Activated naive CD4-positive, alpha-beta T cell treated with Interleukin-2 at 50 U/mL for 16 hours (primary cell): ENCODE results near the gene PLXDC2.

Source experiments
- DNase-seq: peaks from one replicate; pipeline ENCODE4 v3.0.0-alpha.2; 2020

Gene PLXDC2

DNA sequence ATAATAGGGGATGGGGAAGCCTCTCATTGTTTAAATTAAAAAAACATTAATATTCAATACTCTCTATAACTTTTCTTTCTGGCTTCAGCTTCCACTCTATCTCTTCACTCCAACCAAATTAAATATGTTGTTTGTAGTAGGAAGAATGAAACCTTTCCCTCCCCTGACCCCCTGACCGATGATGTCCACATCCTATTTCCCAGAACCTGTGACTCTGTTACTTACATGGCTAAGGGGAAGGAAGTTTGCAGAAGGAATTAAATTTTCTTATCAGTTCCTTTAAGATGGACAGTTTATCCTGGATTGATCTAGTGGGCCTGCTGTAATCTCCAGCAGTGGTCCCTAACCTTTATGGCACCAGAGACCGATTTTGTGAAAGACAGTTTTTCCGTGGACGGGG, 130.0 kb downstream of the PLXDC2 start:
- no peak for DNase-seq

DNA sequence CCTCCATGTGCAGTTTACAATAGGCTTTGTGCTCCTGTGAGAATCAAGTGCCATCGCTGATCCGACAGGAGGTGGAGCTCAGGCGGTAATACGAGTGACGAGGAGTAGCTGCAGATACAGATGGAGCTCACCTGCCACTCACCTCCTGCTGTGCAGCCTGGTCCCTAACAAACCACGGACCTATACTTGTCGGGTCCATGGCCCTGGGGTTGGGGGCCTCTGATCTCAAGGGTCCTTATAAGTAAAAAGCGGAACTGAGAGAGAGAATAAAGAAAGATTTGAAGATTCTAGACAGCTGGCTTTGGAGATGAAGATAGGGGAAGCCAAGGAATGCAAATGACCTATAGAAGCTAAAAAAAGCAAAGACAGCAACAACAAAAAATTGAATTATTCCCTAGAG, 130.6 kb downstream of the PLXDC2 start:
- DNase-seq: no peak

DNA sequence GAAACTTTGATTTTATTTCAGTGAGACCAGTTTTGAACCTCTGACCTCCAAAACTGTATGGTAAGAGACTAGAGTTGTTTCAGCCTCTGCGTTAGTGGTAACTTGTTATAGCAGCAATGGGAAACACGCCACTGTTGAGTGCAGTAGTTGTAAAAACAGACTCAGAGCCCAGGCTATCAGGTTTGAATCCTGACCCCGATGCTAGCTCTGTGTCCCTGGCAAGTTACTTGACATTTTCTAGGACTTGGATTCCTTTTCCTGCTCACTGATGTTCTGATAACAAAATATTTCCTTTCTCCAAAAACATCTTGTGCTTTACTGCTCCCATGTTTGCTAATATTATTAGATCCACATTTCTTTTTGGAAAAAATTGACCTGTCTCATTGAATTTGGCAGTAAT, 131.0 kb downstream of the PLXDC2 start:
- no peak for DNase-seq

DNA sequence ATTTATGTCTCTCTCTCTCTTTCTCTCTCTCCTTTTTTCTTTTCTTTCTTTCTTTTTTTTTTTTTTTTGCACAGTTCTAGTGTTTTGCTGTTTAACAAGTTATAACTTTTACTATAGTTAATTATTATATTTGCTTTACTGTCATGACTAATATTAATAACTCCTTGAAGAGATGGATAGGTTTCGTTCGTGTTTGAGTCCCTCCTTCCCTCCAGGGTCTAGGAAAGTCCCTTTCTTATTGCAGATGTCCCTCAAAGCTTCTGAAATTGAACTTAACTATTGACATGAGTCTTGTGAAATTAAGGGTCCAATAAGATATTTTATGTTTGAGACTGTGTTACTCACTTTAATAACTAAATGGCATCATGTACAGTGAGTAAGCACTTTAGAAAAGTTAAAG, 131.4 kb downstream of the PLXDC2 start:
- no peak for DNase-seq

DNA sequence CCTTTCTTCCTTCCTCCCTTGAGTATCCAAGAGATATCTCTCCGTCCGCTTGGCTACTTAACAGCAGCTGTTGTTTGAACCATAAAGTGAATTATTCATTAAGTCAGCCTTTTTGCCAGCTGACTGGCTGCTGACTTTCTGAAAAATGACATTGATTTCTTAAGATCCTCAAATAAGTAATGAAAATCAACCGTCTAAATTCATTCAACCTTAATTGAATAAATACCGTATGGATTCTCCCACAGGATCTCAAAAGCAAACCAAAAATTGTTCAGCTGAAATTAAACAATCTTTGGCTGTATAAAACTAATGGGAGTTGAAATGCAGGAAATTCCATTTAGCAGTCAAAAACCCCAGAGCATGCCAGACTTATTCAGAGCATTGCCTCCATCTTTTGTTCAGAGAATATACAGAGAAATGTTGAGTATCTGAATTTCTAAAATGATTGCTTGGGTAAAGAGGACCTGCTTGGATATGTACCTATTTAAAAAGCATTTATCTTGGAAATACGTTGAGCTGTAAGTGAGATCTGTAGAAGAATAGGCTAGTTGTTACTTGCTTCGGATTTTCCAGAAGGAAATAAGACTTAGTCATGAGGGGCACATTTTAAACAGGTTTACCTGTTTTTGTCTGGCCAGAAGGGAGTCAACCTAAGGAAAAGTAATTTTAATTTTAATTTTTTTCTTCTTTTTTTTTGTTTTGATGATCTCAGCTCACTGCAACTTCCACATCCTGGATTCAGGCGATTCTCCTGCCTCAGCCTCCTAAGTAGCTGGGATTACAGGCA, 136.2 kb downstream of the PLXDC2 start:
- DNase-seq: no peak

DNA sequence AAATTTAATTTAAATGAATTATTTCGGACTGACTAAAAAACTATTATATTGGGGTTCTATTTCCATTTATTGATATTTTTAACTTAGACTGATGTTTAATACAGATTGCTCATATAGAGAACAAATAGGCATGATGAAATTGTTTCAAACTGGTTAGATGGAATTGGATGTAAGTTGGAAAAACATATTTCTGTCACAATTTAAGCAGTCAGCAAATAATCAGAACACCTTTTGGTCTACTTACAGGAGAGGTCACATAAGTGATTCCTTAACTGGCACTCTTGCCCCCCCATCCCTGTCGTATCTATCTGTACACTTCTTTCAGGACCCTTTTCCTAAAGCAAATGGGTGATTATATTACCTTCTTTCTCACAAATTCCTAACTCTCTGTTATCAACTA, 138.4 kb downstream of the PLXDC2 start:
- DNase-seq: no peak

DNA sequence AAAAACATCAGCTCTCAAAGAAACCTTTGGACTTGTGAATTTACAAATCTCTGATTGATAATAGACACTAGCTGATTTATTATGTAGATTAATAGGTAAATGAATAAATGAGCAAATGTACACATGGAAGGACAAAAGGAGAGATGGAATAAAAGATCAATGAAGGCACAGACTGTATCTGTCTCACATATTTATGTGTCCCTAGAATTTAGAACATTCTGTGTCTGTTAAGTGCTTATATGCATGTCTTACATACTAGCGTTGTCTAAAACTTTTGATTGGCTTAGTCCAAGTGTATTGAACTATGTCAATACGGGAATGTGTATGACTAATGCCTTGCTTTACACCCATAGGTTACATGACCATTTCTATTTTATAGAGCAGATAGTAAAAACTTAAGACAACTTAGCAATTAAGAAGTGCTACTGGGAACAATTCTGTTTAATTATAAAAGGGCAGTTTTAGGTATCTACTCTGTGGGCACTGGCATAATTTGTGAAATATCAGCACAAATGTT, 140.3 kb downstream of the PLXDC2 start:
- DNase-seq: no peak

DNA sequence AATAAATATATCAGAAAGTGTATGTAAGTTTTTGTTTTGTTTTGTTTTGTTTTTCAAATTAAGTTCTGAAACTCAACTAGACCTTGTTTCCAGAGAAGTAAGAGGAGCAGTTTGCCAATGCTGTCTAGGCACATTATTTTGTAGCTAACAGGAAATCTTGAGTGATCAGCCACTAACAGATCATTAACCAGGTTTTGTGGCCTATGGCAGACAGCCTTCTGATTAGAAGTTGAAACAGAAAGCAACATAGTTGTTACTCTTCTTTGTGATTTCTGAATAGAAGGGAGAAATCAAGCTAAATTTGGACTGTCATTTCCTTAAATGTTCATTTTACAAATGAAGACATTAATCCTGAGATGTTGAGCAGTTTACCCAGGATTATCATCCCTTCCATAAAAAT, 142.6 kb downstream of the PLXDC2 start:
- no peak for DNase-seq

DNA sequence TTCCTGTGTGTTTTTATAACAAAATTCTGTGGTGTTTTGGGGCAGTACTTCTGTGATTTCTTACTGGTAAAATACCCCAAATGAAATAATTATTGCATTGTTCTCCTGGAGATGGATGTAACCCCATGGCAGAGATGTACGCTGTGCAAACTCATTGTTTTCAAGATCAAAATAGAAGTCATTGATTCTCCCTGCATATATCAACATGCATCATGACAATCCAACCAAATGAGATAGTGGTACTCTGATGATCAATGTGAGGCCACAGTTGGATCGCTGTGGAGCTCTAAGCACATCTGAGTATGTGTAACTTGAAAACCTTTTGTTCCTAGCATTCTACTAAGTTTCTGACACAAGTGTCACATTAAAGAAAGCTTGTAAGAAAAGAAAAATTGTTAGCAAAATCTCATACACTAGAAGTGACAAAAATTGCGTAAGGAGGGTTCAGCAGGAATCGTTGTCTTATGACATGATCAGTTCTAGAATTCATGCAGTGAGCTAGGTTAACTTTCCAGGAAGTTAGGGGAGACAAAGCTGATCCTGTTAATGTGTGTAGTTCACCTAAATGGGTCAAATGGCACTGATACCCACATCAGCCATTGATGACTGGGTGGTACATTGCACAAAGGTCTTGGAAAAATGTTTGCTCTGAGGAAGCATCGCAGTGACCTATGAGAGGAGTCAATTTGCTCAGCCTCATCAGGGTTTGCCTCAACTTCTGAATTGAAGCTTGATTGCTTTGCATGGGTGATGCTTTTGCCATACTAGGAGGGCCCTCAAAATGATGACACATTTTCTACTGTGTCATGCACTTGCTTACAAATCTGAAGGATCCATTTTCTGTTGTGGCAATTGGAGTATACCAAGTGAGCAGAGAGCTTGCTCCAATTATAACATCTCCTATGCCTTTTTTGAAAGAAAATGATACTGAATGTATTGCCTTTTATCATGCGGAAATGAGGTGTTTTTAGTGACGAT, 145.1 kb downstream of the PLXDC2 start:
- DNase-seq: no peak

DNA sequence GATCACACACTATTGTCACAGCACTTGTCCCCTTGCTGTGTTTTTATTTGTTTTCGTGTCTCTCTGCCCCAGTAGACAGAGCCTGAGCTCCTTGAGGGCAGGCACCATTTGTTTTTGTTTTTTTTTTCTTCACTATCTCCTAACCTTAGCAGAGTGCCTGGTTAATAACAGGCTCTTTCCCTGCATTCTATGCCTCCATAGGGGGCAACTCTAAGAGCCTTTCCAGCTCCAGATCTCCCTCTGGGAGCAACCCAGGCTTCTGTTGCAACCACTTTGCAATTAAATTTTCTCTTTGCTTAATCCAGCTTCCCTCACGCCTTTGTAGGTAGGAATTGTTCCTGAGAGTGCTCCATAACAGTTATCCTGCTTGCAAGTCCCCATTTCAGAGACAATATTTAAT, 148.4 kb downstream of the PLXDC2 start:
- DNase-seq: no peak

DNA sequence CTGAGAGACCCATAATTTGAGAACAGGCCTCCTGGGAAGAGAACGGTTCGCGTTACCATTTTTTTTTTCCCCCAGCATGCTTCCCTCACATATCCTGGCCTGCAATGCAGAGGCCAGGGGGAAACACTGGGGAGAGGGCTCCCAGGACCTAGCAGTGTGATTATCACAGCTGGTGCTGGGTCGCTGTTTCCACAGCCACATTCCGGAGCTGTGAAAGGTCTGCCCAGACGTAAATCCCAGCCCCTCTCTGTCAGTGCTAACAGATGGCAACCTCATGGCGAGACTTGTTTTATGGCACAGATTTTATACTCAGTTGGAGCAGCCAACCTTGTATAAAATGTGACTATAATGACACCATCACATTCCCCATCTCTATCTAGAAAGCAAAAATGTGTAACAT, 150.5 kb downstream of the PLXDC2 start:
- no peak for DNase-seq

DNA sequence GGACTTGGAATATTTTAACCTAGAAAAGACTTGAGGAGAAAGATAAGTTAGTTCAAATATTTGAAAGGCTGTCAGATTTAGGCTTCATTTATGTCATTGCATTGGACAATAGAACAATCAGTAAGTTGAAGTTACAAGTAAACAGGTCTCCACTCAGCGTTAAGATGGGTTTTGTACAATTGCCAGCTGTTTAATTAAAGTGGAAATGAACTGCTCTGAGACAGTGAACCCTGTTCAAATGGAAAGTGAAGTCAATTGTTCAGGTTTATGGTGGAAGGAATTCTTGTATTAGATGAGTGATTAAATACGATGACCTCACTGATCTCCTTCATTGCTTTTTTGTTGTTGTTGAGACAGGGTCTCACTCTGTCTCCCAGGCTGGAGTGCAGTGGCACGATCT, 151.7 kb downstream of the PLXDC2 start:
- DNase-seq: no peak

DNA sequence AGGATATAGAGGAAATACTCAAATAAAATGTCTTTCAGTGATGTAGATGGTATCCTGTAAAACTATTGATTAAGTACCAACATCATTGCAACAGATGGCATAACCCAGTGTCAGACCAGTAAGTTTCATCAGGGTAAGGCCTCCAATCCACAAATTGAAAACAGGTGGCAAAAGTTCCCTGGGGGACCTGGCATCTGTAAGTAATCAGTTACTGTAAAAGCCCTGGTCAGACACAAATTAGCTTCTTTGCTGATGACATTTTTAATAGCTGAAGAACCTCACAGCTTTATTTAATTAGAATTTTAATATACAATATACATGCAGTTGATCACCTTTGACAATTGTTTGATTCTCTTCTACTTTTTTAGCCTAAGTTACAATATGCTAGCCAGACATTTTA, 152.5 kb downstream of the PLXDC2 start:
- no peak for DNase-seq

DNA sequence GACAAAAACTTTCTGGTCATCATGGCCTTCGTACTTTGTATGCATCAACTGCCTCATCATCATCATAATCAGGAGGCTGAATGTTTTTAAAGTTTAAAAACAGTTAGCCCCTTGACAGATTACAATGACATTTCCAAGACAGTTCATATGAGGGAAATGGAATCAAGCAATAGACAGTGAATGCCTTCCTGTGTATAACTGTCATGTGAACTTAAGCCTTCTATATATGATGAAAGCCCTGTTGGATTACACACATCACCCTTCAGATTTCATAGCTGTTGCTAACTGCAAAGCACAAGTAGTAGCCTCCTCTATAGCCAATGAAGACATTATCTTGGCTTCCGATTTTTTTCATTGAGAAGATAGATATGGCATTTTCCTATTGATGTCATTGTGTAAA, 154.0 kb downstream of the PLXDC2 start:
- DNase-seq: no peak

DNA sequence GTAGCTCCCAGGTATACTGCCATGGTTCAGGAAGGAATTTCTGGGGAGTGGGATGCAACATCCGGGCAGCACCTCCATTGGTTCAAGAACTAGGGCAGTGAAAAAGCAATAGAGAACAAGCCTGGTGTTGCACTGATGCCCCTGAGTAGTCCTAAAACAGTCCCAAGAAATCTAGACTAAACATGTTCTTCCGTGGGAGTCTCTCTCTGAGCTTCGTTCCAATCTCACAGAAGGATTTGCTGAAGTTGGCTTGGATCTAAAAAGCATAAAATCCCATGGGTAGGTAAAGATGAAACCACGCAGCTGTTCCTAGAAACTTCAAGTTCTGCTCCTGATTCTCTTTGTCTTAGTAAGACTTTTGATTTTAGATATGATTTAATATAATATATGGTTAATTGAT, 154.5 kb downstream of the PLXDC2 start:
- DNase-seq: no peak

DNA sequence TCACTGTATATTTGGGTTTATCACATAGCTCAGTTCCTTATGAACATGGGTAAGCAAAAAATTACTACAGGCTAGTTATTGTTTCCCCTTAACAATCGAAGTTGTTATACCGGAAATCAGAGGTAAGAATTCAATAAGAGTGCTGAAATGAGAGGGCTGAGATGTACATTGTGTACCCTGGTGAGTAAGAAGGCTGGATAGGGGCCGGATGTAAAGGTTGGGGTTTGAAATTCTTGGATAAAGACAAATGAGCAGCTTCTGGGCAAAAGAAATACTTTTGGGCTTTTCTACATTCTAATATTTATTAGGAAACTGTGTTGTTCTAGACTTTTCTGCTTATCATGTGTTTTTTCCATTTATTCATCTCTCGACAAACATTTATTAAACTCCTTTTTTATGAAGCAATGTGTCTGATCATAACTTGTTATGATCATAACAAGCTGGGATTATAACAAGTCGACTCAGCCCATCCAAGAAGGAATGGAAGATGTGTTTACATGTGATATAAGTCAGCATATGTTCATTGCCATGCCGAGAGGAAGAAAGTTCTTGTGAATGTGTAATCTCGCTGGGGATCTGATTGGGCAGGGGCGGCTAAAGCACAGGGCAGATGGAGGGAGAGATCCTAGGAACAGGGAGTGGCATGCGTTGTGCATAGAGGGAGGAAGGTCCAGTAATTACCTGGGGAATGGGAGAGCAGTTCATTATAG, 155.3 kb downstream of the PLXDC2 start:
- no peak for DNase-seq

DNA sequence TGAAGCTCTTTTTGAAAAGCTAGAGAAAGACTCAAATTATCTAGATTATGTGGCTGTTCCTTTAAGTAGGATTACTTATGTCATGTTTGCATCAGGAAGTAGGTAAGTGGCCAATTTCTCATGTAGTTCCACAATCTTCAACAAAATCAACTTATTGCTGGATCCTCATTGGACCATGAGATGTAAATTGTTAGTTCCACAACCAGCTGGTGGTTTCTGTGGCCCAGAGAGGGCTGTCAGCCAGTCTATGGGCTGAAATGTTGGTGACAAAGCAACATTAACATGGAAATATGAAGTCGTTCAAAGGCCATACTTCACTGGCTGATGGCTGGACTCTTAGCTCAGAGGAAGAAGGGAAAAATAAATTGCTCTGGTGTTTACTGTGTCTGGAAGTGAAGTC, 157.9 kb downstream of the PLXDC2 start:
- DNase-seq: no peak

DNA sequence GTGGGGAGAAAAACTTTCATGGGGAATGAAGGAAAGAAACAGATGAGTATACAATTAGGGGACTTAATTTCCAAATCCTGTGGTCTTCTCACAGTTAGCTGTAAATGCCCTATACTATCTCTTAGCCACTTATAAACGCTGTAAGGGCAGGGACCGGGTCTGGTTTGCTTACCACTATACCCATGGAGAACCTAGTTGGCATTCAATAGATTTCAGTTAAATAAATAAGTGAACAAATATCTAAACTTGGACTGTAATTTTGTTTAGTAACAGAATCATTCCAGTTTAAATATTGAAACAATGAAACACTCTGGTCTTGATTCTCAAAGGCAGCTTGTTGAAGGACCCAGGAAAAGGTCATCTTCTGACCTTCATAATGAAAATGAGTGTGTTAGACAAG, 158.3 kb downstream of the PLXDC2 start:
- DNase-seq: no peak

DNA sequence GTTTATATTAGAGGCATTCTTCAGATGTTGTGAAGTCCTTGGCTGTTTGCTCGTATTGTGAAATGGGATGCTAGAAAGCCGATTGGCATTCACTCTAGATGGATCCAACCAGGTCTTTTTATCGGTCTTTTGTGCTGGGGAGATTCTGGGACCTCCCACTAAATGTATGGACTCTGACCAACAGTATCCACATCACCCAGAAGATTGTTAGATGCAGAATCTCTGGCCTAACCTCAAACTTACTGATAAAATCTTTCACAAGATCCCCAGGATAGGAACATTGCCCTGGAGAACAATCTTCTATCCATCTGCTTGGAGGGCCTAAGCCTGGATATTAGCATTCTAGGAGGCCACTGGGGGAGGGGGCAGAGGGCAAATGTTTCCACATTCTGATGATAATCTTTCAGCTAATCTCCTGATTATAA, 160.9 kb downstream of the PLXDC2 start:
- DNase-seq: no peak

DNA sequence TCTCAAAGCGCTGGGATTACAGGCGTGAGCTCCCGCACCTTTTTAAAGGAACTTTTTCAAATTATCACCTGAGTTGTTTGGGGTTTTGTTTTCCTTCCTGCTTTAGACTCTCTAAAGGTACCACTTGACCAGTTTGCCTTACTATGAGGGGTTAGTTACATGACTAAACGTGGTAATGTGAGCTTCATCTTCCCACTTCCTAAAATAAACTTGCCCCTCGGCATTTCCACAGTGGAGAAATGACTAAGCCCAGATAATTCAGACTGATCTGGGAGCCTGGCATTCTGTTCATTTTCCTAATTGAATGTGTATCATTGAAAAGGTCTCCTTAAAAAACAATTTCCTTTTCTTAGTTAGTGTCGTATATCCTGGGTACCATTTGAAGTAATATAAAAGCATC, 163.4 kb downstream of the PLXDC2 start:
- DNase-seq: no peak

DNA sequence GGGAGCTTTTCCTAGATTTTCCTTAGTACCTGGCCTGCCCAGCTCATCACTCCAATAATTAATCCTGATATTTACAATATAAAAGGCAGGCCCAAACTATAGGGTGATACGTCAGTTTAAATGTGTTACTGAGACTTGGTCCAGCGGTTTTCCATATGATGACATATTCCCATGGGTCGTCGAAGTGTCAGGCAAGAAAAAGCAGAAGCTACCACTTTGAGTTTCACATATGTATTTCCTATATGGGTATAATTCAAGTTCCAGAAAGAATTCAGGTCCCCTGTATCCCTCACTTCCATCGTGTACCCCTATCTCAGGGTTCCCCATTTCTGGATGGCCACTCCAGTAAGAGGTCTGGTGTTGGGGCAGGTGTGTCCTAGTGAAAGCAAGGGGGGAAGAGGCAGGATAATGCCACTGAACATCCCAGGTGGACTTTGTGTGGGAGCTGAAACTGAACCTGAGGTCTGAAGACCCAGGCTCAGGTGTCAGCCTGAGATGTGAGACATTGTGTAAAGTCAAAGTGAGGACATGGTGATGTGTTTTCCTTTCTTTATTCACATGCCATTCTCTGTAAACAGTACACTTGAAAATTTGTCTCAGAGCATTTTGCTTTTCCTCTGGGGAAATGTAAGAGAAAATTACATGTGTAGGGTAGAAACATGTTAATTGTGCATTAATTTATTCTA, 167.8 kb downstream of the PLXDC2 start:
- DNase-seq: no peak

DNA sequence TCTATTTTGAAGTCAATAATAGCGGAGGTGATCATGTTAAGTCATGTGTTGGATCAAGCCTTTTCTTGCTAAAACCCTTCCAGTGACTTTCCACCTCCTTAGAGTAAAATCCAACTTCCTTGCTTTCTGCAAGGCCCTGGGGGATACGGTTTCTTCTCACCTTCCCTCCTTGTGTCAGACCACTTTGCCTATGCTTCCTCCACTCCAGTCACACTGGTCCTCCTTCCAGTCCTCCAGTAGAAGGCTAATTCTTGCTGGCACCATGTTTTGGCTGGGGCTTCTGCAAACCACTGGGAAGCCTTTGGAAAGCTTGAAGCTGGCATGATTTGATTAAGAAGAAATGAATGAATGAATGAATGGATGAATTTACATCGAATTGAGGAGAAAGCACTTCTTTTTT, 169.5 kb downstream of the PLXDC2 start:
- DNase-seq: no peak

DNA sequence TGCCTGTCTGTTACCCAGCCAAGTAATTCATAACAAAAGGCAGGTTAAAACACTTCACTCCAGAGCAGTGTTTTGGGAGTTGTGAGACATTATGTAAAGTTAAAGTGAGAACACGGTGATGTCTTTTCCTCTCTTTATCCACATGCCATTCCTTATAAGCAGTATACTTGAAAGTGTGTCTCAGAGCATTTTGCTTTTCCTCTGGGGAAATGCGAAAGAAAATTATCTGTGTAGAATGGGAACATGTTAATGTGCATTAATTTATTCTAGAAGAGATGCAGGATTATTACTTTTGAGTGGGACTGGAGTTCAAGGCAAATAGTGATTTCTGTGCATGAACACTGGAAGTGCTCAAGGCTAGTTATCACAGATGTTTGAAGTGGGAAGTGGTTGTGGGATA, 170.4 kb downstream of the PLXDC2 start:
- DNase-seq: no peak
